A172 (cell line): Measurements from ENCODE around the gene CSTF2T. TPM values are rescaled to one million over a fixed set of nuclear protein-coding genes. Genes with fewer than 3 reads are reported as not detected.
"Not testable (repeated sequence)": the region's sequence is repeated elsewhere in the genome, so short reads cannot be mapped to it uniquely, and the experiment has no call there.

Source experiments
- DNase-seq: peaks from one replicate; pipeline ENCODE4 v3.0.0-alpha.2; 2015; ENCODE audit warnings: low spot score
- total RNA-seq: library from RNA; depleted of rRNA; stranded (reverse); fragments of >200 nt; shearing (Covaris generic); gene quantifications from 2 replicates; pipeline ENCODE4 v1.2.3, GENCODE V29; 2014

Gene CSTF2T
- total RNA-seq, 1 experiment from 2014 or later, result 13.5 TPM

DNA sequence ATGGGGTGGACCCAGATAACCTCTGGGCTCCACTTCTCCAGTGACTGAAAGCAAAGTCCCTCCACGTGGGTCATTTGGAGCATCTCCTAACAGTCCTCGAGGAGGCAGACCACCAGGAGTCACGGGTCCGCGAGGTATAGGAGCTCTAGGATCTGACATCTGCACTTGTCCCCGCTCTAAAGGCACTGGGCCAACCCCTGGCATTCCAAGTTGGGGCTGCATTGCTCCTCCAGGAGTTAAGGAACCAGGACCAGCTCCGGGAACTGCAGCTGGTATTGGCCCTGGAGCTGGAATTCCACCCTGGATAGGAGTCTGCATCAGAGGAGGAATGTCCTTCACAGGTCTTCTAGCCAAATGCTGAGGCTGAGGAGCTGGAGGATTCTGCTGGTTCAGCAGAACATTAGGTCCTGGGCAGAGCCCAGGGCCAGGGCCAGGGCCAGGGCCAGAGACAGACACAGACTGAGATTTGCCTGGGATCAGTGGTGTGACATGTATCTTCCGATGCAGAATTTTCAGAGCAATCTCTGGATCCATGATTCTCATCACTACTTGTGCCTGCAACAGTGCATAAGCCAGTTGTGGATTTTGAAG is 827 bp downstream of the CSTF2T start:
- DNase-seq, result no peak

GRCh38 chr10:51696251-51696650 is 3.1 kb downstream of the CSTF2T start:
- DNase-seq, result no peak

DNA sequence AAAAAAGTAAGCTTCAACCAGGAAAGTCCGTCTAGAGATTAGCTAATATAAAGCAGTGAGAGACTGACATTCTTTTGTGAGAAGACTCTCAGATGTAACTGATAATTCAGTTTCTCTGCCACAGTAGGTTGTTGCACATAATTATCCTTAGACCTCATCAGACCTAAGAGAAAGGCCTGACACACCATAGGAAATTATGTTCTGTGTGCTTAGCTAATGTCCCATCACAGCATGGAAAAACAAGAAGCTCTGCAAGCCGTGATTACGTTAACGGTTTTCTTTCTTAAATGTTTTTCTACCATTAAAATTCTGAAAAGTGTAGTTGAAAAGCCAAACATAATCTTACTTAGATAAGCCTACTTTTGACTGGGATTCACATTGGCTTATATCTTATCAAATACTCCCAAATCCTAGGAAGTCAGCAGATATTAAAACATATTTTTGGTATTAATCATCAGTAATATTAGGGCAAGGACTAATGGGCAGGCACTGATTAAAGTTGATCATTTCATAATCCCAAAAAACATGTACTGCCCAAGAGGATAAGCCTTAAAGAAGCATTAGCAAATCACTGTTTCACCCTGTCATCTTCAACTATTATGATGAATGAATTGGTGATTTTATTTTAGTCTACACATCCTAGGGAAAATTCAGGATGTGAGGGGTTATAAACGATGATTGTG is 5.2 kb downstream of the CSTF2T start:
- DNase-seq, result no peak

GRCh38 chr10:51691135-51691534 is 8.3 kb downstream of the CSTF2T start:
- no peak for DNase-seq

DNA sequence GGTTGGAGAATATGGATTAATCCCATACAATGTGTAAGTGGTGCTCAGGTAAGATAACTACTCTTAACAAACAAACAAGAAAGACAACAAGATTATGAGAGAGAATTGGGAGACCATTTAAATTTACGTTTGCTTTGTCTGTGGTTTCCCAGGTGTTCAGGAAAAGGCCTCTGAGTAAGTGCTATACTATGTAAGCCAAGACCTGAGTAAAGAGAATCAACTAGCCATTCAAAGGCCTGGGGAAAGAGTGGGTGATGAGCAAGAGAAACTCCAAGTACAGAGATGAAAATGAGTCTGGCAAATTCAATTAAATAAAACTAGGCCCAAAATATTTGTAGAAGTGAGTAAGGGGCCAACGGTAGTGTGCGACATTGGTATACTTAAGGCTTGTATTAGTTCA is 9.9 kb downstream of the CSTF2T start:
- DNase-seq, result no peak

GRCh38 chr10:51688826-51689225 is 10.6 kb downstream of the CSTF2T start:
- DNase-seq, result not testable (repeated sequence)

- DNase-seq, result no peak
Measured at GRCh38 chr10:51687296-51687695, 12.1 kb downstream of the CSTF2T start.

DNA sequence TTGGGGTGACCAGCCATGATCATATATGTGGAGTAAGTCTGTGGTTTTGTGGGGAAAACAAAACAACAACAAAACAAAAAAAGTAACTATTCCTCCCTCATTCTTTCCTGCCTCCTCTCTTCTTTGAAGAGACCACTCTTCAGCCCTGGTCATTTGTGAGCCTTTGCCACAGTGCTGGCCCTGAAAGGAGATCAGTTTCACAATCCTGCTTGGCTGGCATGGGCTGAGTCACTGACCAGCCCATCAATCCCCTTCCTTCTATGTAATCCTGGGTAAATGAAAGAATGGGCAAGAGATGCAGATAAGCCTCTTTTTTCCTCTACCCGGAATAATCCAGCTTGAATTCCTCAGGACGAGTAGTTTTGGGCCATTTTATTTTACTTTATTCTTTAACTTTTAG is 13.6 kb downstream of the CSTF2T start:
- DNase-seq, result no peak

DNA sequence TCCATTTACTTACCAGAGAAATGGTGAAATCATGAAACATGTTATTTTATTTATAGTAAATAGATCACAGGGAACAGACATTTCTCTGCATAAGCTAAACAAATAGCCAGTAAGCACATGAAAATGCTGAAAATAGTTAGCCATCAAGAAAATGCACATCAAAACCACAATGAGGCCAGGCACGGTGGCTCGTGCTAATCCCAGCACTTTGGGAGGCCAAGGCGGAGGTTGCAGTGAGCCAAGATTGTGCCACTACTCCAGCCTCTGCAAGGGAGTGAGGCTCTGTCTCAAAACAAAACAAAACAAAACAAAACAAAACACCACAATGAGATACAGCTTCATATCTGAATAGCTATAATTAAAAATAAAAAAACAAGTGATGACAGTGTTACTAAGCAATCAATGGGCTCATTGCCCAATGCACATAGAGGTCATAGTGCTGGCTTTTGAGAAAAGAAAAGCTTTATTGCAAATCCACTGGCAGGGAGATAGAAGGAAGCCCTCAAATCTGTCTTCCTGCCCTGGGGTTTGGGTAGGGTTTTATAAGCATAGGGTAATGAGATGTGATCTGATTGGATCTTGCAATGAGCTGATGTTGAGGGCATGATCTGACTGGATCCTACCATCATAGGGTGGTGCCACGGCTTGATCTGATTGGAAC is 16.2 kb downstream of the CSTF2T start:
- DNase-seq, result no peak

GRCh38 chr10:51679841-51680240 is 19.6 kb downstream of the CSTF2T start:
- DNase-seq, result no peak

- no peak for DNase-seq
Measured at GRCh38 chr10:51675088-51675487, 24.3 kb downstream of the CSTF2T start.

DNA sequence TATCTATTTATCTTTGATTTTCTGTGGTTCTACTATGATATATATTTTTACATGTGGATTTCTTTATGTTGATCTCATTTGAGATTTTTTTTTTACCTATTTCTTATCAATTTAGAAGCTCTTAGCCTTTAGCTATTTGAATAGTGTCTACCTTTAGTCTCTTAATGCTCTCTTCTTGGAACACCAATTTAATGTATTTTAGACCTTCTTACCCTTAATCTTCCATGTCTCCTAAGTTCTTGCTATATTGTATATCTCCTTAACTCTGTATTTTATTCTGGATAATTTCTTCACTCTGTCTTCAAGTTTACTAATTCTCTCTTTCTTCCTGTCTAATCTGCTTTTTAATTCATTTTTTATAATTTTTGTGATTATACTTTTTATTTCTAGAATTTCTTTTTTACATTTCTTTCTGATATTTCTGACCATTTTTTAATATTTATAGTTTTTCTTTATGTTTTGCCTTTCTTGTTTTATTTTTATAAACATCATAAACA is 27.3 kb downstream of the CSTF2T start:
- no peak for DNase-seq

GRCh38 chr10:51669041-51669440 is 30.4 kb downstream of the CSTF2T start:
- no peak for DNase-seq

GRCh38 chr10:51668336-51668689 is 31.1 kb downstream of the CSTF2T start:
- no peak for DNase-seq

DNA sequence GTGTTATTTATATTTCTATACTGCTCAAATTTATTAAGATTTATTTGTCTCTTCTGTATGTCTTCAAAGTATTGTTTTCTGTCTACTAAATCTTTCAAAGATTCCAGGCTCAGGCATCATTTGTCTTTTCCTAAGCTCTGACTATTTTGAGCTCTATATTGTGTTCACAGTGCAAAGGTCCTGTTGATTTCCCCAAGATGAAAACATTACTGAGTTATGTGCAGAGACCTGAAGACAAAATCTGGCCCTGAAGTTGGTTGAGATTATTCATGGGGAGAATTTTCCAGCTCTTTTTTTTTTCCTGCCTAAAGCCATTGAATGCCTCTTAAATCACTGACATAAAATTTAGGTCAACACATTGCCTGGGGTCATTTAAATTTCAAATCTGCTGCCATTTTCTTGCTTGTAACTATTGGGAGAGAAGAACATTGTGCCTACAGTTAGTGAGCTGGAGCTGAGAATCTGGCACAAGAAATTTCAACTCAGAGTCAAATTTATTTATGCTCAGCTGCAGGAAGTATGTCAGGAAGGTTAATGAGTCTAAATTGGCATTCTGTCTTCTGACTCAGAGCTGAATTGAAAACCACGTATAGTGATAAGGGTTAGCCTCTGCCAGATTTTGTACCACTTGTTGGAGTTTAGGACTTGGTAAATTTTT is 31.6 kb downstream of the CSTF2T start:
- no peak for DNase-seq

- no peak for DNase-seq
Measured at GRCh38 chr10:51666456-51666855, 32.9 kb downstream of the CSTF2T start.

DNA sequence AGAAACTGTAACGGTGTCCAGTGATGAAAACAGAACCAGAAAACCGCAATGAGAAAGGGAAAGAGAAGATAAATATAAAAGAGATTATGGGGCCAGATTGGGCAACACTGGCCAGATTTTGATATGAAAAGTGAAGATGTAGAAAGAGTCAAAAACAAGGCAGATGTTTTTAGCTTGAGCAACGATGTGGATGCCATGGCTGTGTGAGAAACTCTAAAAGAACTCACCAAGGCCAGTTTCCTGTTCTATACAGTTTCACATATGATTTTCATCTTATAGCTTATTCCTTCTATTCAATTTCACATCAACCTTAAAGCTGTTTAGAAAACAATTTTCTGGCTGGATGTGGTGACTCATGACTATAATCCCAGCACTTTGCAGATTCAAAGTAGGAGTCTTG is 36.3 kb downstream of the CSTF2T start:
- no peak for DNase-seq

DNA sequence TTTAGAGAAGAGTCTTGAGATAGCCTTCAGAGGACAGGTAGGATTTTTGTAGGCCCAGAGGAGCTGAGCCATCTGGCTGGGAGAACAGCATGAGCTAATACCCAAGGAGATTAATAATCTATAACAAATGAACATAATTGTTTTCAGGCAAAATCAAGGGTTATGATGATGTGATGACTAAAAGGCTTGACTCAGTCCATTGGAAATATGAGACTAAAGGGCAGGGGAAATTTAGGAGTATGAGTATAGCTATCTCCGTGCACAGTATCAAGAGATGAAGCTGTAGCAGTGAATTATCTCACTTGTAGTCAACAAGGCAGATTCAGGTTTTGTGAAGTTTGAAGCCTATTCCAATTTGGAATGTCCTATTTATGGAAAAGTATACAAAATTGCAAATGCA is 40.1 kb downstream of the CSTF2T start:
- no peak for DNase-seq

DNA sequence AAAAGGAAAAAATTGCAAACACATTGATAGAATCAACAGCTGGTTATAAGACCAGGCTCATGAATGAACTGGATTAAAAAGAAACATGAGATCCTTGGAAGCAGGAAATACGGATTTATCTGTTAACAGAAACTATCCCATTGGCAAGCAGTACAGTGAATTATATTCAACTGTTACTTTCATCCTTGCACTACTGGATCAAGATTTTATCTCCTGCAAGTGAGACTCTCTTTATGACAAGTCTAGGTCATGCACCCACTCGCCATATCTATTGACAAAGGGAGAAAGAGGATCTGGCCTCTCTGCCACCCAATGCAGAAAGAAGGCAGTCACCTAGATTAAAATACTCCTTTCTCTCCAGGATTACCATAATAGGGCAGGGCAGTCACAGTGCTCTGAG is 41.4 kb downstream of the CSTF2T start:
- no peak for DNase-seq

- DNase-seq, result no peak
Measured at GRCh38 chr10:51656503-51656902, 42.9 kb downstream of the CSTF2T start.

GRCh38 chr10:51654918-51655317 is 44.5 kb downstream of the CSTF2T start:
- no peak for DNase-seq

DNA sequence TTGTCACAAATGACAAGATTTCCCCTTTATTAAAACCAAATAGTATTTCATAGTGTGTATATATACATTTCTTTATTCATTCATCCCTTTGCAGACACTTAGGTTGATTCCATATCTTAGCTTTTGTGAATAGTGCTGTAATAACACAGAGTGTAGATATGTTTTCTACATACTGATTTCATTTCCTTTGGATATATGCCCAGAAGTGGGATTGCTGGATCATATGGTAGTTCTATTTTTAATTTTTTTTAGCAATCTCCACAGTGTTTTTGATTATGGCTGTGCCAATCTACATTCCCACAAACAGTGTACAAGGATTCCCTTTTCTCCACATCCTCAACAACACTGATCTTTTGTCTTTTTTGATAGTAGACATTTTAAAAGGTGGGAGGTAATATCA is 46.4 kb downstream of the CSTF2T start:
- DNase-seq, result no peak

DNA sequence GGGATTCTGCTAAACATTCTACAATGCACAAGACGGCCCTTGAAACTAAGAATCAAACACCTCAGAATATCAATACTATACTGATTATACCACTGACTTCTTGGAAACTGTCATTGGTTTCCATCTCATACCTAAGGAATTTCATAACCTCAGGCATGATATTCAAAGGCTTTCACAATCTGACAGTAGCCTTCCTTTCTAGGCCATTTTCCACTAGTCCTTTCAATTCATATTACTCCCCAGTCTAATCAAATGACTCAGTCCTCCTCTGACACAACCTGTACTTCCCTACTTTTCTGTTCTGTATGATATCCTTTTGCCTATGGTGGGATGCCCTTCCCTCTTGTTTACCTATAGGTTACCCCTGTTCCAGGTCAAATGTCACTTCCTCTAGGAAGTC is 48.3 kb downstream of the CSTF2T start:
- no peak for DNase-seq
